ENCODE data around the gene RASAL1.

- TF ChIP-seq CTCF (IDR thresholded peaks at IDR 0.05) = no peak
- no peak for TF ChIP-seq E2F4 (CRISPR knock-in tag; IDR thresholded peaks at IDR 0.05; ENCODE audit: borderline replicate concordance, low read depth)
- no peak for TF ChIP-seq PREB (CRISPR knock-in tag; IDR thresholded peaks at IDR 0.05; ENCODE audit: borderline replicate concordance)
Observed at GRCh38 chr12:113091506-113091905, 44.1 kb downstream of the RASAL1 start.
